ENCODE results near the gene ZNF710.

DNA sequence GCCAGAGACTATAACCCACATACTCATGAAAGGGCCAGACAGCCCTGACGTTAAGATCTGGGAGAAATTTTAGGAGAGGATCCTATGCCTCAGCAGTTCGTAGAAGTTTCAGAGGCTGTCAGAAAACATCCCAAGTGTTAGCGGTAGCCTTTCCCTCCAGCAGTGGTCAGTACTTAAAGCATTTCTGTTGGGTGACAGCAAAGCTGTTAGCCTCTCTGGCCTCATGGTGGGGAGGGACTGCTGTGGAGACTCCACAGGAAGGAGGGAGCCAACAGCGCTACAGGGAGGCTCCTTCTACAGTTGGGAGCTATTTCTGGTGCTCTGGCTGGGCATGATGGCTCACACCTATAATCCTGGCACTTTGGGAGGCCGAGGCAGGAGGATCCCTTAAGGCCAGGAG, 73.8 kb downstream of the ZNF710 start:
- no peak for TF ChIP-seq PHF21A (IDR thresholded peaks at IDR 0.05; ENCODE audit: borderline replicate concordance, low read depth)
- TF ChIP-seq, protein P1, sequence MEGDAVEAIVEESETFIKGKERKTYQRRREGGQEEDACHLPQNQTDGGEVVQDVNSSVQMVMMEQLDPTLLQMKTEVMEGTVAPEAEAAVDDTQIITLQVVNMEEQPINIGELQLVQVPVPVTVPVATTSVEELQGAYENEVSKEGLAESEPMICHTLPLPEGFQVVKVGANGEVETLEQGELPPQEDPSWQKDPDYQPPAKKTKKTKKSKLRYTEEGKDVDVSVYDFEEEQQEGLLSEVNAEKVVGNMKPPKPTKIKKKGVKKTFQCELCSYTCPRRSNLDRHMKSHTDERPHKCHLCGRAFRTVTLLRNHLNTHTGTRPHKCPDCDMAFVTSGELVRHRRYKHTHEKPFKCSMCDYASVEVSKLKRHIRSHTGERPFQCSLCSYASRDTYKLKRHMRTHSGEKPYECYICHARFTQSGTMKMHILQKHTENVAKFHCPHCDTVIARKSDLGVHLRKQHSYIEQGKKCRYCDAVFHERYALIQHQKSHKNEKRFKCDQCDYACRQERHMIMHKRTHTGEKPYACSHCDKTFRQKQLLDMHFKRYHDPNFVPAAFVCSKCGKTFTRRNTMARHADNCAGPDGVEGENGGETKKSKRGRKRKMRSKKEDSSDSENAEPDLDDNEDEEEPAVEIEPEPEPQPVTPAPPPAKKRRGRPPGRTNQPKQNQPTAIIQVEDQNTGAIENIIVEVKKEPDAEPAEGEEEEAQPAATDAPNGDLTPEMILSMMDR (IDR thresholded peaks at IDR 0.05 in 2 of 3, conservative IDR thresholded peaks at IDR 0.05 in 1 of 3; ENCODE audit: insufficient read depth in 2 of 3, low read depth in 1 of 3, low read length in 3 of 3) = no peak

Measured in K562 (cell line).